Kidney glomerular epithelial cell (primary cell): ENCODE data around the gene CD7.
"Not testable (repeated sequence)": the region's sequence is repeated elsewhere in the genome, so short reads cannot be mapped to it uniquely, and the experiment has no call there.

Experiments
- DNase-seq: peaks from one replicate; lab custom pipeline; 2025; lab: John Stamatoyannopoulos, UW

CD7 gene

DNA sequence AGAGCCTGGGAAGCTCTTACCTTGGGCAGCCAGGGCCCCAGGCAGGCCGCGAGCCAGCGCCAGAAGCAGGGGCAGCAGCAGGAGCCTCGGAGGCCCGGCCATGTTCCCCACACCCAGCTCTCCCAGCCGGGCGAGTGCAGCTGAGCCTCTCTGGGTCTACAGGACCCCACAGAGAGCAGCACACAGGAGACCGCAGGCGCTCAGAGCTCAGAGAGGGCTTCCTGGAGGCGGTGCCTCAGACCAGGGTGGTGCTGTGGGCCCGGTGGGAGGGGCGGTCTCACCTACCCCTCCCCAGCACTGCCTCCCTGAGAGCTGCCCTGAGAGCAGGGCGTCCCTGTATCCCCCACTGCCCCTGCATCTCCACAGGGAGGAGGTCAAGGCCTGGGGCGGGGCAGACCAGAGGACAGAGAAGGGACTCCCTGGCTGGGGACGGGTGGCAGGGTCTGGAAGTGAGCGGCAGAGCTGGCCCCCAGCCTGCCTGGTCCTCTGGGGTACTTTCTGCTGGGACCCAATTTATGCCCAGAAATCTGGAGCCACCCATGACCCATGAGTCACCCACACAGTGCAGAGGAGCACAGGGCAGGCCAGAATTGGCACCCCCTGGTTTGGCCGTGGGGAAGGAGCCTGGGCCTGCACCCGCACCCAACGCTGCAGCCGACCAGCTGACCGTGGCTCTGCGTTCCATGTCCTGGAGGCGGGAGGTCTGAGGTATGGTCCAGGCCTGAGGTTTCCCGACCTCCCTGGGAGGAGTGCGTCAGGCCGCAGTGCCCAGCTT, at the start of gene CD7:
TSS of gene CD7 (minus strand) at position 215 of the 775 bp plus-strand sequence. CDS start at position 102, 113 bp downstream.
- no peak for DNase-seq

DNA sequence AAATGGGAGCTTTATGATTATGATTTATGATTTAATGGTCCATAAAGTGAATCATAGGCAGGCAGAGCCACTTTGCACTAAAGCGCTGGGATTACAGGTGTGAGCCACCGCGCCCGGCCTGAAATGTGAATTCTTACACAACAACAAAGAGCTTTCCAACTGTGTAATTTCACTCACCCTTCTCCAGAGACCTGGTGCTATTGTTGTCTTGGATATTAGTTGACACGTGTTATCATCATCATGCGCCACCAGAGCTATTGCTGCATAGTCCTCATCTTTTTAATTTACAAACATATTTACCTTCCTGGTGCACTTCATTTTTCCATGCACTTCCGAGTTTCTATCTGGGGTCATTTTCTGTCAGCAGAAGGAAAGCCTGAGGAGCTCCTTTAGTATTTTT, 49.3 kb upstream of the CD7 start:
- no peak for DNase-seq

DNA sequence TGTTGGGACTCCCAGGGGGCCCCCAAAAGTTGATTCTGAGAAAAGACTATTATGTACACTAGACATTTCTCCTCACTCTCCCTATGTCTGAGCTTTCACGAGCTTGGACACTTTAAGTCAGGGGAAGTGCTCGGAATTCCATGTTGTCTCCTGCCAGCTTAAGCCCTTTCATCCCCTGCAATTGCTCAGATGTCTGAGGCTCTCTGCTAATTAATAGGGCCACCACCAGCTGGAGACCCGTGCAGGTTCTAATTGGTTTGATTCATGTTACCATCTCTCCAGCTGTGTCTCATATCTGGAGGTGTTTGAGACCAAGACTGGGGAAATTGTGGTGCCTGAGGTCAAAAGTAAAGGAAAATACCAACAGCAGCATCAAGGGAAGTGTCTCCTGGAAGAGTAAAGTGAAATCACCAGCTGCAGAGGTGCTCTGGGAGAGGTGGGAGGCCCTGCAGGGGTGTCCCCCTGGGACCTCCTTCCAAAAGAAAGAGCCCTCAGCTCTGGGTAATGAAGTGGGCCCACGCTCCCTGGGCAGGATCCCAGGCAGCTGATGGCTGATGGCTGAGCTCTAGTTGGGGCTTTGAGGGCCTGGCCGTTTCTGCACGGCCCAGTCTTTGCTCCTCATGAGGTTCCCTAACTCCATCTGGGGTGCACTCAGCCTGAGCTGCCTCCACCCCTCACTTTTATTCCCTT, 48.3 kb upstream of the CD7 start:
- DNase-seq = no peak

DNA sequence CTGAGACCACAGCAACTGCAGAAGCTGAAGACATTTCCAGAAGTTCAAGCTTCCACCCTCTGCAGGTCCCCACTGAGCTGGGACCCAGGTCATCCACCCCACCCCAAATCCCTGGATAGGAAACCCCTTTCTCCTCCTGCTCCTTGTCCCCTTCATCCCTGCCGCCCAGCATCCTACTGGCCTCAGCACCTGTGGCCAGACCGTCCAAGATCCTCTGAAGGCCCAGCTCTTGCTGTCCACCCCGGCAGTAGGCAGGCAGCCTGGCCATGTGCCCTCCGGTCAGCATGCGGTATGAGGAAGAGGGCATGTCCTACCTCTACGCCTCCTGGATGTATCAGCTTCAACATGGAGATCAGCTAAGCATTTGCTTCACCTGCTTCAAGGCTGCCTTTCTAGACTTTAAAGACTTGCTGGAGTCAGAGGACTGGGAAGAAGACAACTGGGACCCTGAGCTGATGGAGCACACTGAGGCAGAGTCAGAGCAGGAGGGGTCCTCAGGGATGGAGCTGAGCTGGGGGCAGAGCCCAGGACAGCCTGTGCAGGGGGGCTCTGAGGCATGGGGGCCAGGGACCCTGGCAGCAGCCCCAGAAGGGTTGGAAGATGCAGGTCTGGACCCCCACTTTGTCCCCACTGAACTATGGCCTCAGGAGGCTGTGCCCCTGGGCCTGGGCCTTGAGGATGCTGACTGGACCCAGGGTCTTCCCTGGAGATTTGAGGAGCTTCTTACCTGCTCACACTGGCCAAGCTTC, 44.7 kb upstream of the CD7 start:
- DNase-seq = no peak

DNA sequence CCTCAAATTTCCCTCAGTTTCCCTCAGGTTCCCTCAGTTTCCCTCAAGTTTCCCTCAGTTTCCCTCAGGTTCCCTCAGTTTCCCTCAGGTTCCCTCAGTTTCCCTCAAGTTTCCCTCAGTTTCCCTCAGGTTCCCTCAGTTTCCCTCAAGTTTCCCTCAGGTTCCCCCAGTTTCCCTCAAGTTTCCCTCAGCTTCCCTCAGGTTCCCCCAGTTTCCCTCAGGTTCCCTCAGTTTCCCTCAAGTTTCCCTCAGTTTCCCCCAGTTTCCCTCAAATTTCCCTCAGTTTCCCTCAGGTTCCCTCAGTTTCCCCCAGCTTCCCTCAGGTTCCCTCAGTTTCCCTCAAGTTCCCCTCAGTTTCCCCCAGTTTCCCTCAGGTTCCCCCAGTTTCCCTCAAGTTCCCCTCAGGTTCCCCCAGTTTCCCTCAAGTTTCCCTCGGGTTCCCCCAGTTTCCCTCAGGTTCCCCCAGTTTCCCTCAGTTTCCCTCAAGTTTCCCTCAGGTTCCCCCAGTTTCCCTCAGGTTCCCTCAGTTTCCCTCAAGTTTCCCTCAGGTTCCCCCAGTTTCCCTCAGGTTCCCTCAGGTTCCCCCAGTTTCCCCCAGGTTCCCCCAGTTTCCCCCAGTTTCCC, 42.2 kb upstream of the CD7 start:
- not testable (repeated sequence) for DNase-seq

DNA sequence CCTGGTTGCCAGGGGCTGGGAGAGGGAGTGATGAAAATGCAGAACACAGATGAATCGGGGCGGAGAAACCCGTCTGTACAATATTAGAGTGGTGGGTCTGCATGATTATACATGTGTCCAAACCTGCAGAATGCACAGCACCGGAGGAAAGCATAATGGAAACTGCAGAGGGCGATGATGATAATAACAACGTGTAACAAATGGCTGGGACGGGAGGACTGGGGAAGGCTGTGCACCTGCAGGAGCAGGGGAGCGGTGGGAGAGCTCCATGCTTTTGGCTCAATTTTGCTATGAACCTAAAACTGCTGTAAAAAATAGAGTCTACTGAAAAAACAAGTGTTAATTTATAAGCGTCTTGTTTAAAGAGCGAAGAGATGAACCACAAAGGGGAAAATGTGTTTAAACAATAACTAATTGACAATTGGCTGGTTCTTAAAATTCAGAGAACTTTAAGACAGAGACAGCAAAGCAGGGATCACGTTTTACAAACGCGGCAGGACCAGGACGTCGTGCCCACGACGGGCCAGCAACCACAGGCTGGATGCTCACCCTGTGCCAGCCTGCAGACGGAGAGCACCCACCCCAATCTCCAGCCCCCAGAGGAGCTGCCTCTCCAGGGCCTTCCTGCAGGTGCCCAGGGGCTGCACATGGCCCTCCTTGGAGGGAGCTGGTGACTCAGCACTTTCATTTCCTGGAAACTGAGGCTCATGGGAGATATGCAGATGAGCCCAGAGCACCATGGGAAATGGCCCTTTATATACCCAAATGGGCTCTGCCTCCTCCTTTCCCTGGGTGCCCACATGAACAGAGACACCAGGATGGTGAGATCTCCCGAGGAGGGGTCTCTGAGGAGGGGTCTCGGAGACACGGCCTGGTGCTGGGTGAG, 41.3 kb upstream of the CD7 start, which contains the start of gene TEX19:
TSS of gene TEX19 (plus strand) at position 783 of the 886 bp plus-strand sequence. CDS start 2,904 bp downstream, outside the sequence.
- no peak for DNase-seq

DNA sequence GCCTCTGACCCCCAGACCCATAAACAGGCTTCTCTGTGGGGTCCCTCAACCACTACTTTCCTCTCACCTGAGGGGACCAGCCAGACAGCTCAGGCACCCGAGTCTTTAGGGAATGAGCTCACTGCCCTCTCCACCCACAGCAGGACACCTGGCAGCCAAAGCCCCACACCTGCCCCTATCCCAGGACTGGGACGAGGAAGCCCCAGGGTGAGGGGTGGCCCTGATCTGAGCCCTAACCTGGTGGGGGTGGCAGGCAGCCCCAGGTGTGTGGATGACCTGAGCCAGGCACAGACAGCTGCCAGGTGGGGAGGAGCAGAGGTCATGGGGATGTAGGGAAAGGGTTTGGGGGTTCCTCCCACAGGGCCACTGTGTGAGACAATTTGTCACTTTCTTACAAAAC, 40.0 kb upstream of the CD7 start:
- no peak for DNase-seq

DNA sequence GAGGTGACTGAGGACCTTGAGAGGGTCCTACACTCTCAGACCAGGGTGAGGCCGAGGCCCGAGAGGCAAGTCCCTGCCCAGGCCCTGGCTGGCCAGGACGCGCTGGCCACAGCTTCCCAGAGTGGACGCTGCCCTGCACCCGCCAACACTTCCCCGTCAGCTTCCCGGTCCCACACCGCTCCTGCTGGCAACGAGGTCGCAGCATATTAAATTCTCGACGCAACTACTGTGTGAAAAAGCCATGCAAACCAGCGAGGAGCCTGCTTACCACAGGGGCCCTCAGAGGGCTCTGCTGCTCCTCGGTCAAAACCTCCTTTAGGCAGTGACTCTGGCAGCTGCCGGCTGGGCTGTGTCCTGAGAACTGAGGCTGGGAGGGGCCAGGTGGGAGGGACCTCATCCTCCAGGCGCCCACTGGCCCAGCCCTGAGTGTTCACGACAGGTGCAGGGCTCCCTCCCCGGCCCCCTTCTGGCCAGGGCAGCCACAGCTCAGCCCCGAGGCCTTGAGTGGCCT, 39.5 kb upstream of the CD7 start:
- no peak for DNase-seq

DNA sequence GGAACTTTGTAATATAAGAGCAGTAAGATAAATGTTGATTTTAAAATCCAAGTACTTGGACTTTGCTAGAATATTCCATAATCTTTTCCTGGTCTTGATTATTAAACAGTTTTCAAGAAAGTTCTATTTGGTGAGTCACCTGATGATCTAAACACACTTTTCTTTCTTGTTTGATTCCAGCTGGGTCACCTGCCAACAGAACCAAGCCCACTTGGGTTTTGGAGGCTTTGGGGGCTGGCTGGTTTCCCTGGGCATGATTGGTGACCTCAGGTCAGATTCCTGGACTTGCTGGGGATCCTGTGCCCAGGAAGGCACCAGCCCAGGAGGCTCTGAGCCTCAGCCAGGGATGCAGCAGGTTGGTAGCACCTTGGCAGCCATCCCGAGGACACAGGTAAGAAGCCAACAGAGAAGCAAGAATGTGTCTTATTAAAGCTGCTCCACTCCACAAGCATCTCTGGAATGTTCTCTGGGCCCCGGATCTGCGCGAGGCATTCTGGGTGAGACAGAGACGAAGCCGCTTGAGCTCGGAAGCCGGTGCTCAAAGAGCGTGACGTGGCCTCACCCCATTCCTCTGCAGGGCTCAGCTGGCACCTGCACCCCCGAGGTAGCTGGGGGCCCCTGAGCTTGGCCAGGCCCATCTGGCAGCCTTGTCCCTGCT, 38.5 kb upstream of the CD7 start:
- peak; percentile 34 for DNase-seq

DNA sequence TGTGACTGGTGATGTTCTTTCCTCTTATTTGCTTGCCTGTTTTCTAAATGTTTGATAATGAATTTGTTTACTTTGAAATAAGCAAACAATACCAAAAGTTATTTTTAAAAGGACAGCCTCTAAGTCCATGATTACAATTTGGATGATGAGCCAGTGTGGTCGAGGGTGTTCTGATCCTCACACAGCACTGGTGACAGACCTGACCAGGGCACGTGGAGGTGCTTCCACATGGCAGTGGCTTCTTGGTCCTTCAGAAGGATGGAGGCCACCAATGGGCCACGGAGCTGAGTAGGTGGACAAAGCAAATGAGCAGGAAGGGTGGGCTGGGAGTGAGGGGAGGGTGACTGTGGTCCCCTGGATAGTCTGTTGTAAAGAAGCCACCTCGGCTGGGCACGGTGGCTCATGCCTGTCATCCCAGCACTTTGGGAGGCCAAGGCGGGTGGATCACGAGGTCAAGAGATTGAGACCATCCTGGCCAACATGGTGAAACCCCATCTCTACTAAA, 37.4 kb upstream of the CD7 start:
- no peak for DNase-seq

DNA sequence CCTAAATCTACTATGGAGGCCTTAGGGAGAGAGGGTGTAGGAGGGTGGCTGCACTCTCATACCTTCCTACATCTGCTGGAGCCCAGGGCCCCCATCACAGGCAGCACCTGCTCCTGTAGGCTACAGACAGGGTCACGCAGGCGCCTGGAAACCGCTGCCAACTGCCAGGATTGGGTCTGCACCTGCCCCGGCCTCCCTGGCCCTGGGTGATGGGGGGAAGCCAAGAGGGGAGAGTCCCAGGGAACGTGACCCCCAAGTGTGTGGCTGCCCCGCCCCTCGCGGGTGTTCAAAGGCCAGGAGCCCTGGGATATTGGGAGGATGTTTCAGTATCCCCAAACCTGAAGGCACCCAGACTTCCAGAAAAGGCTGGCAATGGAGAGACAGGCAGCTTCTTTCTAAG, 36.1 kb upstream of the CD7 start:
- no peak for DNase-seq

DNA sequence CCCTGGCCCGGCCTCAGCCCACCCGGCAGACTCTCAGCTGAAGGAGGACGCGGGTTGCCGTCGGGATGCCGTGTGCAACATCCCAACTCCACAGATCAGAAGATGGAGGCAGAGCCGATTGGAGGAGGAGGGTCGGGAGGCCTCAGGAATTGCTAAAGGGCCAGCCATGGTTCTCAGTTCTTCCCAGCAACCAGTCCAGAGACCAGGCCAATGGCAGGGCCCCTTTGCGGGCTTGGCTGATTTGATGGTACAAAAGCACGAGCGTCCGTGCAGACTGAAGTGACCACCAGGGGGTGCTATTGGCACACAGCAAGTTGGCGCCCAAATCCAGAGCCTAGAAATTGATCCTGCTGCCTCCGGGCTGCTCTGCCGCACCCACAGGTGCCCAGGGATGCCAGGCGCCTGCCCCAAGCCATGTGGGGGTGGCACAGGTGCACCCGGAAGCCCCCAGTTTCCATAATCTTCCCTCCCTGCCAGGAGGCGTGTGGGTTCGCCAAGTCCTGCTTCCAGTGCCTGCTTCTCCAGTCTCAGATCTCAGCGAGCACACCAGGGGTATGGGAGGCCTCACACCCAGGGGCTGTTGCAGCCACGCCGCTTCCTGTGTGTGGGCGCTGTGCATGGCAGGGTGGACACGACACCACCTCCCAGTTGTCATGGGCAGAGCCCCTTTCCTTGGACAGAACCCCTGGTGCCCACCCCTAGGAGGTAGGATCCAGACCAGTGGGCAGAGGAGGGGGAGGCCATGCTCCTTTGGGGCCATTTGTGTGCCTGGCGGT, 34.5 kb upstream of the CD7 start:
- DNase-seq = peak; percentile 57

DNA sequence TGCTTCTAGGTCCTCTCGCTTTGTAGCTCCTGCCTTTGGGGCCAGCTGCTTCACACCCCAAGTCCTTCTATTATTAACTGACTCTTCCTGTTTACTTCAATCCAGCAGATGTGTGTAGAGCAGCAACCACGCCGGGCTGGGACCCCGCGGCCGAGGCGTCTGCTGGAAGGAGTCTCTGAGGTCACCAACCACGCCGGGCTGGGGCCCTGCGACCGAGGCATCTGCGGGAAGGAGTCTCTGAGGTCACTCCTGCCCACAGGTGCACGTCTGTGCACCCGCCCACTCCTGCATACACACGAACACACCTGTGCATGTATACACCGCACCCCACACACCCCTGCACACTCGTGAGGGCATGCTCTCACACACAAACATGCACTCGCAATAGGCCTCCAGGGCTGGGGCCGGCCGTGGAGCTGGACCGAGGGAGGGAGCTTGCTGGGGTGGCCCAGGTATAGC, 33.9 kb upstream of the CD7 start:
- no peak for DNase-seq

DNA sequence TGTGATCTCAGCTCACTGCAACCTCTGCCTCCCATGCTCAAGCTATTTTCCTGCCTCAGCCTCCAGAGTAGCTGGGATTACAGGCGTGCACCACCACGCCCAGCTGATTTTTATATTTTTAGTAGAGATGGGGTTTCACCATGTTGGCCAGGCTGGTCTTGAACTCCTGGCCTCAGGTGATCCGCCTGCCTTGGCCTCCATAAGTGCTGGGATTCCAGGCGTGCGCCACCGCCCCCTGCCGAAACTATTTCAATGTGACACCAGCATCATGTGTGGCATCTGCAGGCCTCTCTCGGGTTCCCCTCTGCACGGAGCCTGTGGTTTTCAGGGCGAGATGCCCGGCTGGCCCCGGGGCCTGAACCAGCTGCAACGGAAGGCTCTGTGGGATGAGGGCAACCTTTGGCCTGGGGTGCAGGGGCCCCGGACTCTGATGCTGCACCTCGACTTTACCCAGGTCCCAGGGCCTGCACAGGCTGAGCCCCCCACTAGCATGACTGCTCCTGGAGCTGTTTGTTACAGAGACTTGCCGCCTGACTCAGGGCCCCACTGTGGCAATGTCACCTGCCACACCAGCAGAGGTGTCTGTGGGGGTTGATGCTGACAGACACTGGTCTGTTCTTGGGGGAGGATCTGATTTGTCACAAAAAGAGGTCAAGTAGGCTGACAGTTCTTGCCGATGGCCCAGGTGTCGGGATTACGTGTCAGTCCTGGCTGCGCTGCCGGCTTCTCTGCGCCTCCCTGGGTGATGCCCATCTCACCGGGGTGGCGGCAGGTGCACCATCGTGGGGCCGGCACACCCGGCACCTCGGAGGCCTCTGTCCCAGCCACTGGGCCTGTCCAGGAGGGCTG, 33.0 kb upstream of the CD7 start:
- no peak for DNase-seq

DNA sequence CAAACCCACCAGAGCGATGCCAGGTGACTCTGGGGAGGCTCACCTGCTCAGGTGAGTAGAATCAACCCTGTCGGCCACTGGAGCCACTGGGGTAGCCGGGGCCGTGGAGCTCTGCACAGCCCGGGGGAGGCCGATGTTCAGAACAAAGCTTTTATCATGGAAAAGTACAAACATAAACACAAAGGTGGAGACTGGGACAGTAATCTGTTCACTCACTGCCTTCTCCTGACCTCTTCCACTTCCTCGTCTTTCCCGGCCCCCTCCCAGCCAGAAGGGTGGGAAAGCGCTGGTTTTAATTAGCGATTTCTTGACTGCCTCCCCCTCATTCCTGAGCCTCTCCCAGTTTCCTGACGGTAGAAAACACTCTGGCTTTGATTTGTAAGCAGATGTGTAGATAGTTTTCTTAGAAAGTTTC, 31.9 kb upstream of the CD7 start:
- peak; percentile 18 for DNase-seq

DNA sequence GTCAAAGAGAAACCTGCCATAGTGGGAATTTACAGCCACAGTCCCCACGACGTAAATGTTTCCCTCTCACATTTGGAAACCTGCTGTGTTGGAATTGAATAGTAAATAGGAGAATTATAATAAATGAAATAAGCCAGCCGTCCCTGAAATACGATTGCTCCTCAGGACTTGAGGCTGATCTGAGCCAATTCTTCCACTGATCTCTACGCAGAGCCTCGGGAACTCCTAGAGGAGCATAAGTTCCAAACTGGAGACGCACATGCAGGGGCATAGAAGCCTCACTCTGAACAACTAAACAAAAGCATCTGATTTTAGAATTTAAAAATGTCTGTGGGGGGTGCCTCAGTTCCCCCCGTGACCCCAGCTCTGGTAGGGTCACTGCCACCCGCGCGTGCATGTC, 31.5 kb upstream of the CD7 start:
- no peak for DNase-seq

DNA sequence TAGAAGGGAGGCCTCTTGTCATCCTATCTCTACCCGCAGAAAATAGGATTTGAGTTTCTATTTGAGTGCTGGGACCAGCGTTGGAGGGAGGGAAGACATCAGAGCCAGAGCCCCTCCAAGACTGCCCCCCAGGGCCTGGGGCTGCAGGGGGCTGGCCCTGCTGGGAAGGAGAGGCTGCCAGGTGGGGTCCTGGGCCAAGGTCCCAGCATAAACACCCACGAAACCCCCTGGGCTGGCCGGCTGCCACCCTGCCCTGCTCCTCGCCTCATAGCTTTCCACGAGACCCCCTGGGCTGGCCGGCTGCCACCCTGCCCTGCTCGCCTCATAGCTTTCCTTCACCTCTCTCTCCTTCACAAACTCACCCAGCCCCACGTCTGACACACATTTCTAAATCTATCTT, 31.0 kb upstream of the CD7 start:
- DNase-seq = no peak

DNA sequence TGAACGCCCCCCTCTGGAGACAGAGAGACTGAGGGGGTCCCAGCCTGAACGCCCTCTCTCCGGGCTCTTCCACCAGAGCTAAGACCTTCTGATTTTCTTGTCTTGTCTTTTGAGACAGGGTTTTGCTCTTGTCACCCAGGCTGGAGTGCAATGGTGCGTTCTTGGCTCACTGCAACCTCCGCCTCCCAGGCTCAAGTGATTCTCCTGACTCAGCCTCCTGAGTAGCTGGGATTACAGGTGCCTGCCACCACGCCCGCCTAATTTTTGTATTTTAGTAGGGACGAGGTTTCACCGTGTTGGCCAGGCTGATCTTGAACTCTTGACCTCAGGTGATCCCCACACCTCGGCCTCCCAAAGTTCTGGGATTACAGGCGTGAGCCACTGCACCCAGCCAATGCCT, 30.6 kb upstream of the CD7 start:
- not testable (repeated sequence) for DNase-seq
